NOMO-1 treated with DMSO at 0.1 percent for 48 hours (cell line): ENCODE data around the gene RPS8.
"Not testable (repeated sequence)": the region's sequence is repeated elsewhere in the genome, so short reads cannot be mapped to it uniquely, and the experiment has no call there.

Source experiments
- DNase-seq: peaks from one replicate; lab custom pipeline; 2025; ENCODE audit not compliant: unreplicated experiment; lab: John Stamatoyannopoulos, UW

RPS8 gene

GRCh38 chr1:44819196-44819607, 43.9 kb downstream of the RPS8 start:
- no peak for DNase-seq

GRCh38 chr1:44819608-44820327, 44.4 kb downstream of the RPS8 start:
- peak; percentile 93 for DNase-seq

- no peak for DNase-seq
Observed at GRCh38 chr1:44820328-44821239, 45.2 kb downstream of the RPS8 start.

GRCh38 chr1:44821240-44821715, 45.9 kb downstream of the RPS8 start:
- no peak for DNase-seq

- no peak for DNase-seq
Observed at GRCh38 chr1:44822131-44822701, 46.9 kb downstream of the RPS8 start.

GRCh38 chr1:44822981-44823451, 47.7 kb downstream of the RPS8 start:
- DNase-seq = no peak

GRCh38 chr1:44824392-44824791, 49.1 kb downstream of the RPS8 start:
- DNase-seq = not testable (repeated sequence)

GRCh38 chr1:44826375-44827196, 51.2 kb downstream of the RPS8 start:
- peak; percentile 76 for DNase-seq

- DNase-seq = no peak
Observed at GRCh38 chr1:44827197-44828002, 52.1 kb downstream of the RPS8 start.

GRCh38 chr1:44828003-44828651, 52.8 kb downstream of the RPS8 start:
- no peak for DNase-seq
